ENCODE measurements around the gene PCNX3.

DNA sequence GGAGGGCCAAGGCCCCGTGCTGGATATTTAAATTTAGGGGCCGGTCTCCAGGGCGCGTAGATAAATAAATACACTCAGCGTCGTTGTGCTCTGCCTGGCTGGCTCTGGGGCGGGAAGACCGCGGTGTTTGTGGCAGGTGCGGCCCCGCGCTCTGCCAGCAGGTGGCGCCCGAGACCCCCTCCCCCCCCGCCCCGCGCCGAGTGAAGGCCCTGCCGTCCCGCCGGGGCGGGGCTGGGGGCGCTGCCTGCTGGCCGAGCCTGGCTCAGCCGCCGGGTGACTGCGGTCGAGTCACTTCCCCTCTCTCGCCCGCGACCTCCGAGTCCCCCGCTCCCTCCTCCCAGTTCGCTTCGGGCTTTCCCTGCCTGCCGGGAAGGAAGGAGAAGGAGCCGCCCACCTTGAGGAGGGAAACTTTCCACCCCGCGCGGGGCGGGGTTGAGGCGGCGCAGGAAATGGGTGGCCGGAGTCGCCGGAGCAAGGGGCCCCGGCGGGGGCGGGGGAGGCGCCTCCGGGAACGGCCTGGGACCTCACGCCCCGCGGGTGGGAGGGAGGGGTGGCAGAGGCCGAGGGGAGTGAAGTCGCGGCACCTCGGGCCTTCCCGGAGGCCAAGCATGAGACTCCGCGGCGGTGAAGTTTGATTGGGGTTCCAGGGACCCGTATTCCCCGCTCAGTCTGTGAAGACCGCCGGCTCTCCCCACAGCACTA lies 41.3 kb upstream of the PCNX3 start:
- TF ChIP-seq, protein P1, sequence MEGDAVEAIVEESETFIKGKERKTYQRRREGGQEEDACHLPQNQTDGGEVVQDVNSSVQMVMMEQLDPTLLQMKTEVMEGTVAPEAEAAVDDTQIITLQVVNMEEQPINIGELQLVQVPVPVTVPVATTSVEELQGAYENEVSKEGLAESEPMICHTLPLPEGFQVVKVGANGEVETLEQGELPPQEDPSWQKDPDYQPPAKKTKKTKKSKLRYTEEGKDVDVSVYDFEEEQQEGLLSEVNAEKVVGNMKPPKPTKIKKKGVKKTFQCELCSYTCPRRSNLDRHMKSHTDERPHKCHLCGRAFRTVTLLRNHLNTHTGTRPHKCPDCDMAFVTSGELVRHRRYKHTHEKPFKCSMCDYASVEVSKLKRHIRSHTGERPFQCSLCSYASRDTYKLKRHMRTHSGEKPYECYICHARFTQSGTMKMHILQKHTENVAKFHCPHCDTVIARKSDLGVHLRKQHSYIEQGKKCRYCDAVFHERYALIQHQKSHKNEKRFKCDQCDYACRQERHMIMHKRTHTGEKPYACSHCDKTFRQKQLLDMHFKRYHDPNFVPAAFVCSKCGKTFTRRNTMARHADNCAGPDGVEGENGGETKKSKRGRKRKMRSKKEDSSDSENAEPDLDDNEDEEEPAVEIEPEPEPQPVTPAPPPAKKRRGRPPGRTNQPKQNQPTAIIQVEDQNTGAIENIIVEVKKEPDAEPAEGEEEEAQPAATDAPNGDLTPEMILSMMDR (IDR thresholded peaks at IDR 0.05 in 2 of 3, conservative IDR thresholded peaks at IDR 0.05 in 1 of 3; ENCODE audit: borderline replicate concordance in 1 of 3, insufficient read depth in 1 of 3, low read depth in 2 of 3, low read length in 2 of 3) = peak in 2 of 3 experiments; percentile 69 to 71; a peak in 4 of 6 replicates
- no peak for TF ChIP-seq JUND (IDR thresholded peaks at IDR 0.05)
- TF ChIP-seq CBX3 (IDR thresholded peaks at IDR 0.05; ENCODE audit: low read depth) = no peak
- peak; percentile 67; the same call in 1 of the 2 replicates for TF ChIP-seq POLR2AphosphoS5 (IDR thresholded peaks at IDR 0.05; ENCODE audit: low read depth, low read length)
- TF ChIP-seq RAD21 (IDR thresholded peaks at IDR 0.05; ENCODE audit: low read depth) = no peak
- TF ChIP-seq SIN3A (IDR thresholded peaks at IDR 0.05; ENCODE audit: low read depth) = no peak
- TF ChIP-seq YY1 (IDR thresholded peaks at IDR 0.05; ENCODE audit: extremely low read depth, insufficient replicate concordance, low read depth, low read length) = no peak

Measured in HCT116 (cell line).